Hematopoietic multipotent progenitor cell treated with erythropoietin and hydrocortisone succinate and interleukin-3 and kit ligand, for 8 days (in vitro differentiated cells): ENCODE data around the gene PLXNA4.

Source experiments
- DNase-seq: peaks from one replicate; pipeline ENCODE4 v3.0.0-alpha.2; 2015

Gene PLXNA4

GRCh38 chr7:132527467-132528410, 48.5 kb downstream of the PLXNA4 start:
- DNase-seq, result no peak

- DNase-seq, result no peak
Measured at GRCh38 chr7:132526111-132526740, 50.0 kb downstream of the PLXNA4 start.

GRCh38 chr7:132521423-132521822, 54.8 kb downstream of the PLXNA4 start:
- DNase-seq, result no peak

DNA sequence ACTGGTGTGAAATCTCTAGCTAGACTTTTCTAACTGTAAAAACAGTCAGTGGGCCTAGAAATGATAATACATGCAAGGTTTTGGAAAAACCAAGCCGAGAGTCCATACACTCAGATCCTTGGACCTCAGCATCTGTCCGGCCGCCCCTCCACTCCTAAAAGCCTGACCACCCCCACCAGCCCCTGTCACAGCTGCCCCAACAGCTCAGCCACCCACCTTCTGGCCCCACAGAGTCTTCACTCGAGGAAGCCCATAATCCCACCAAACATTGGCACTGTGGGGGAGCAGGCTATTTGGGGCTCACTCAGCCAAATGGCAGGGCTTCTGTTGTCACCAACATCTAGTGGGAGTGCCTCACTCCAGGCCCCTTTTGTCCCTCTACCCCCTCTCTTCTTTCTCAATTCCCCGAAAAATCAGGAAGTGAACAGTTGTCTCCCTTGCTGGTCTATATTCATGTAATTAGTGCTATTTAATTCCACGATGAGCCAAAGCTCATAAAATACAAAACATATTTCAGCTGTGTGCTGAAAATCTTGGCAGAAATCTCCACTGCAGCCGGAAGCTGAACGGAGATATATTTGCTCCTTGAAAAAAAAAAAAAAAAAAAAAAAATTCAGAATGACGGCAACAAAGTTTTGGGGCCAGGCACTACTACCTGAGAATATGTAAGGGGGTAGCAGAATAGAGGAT, 55.5 kb downstream of the PLXNA4 start:
- no peak for DNase-seq

GRCh38 chr7:132519936-132520335, 56.3 kb downstream of the PLXNA4 start:
- DNase-seq, result no peak

DNA sequence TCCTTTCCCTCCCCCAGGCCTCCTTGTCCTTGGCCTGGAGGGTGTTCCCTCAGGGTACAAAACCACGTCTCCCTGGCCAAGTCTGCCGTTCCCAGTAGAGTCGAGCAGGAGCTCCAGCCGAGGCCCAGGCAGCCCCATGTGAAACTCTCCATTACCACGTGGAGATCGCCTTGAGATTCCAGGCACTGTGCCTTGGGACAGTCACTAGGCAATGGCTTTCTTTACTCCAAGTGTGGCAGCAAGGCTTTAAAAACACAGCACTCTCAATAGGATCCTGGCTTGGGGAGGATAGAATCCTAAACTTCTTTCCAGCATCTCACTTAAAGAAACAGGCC, 57.5 kb downstream of the PLXNA4 start:
- no peak for DNase-seq

GRCh38 chr7:132518102-132518838, 58.0 kb downstream of the PLXNA4 start:
- peak; percentile 29 for DNase-seq

GRCh38 chr7:132516042-132516840, 60.0 kb downstream of the PLXNA4 start:
- DNase-seq, result no peak

- DNase-seq, result no peak
Measured at GRCh38 chr7:132515181-132515580, 61.1 kb downstream of the PLXNA4 start.

- DNase-seq, result no peak
Measured at GRCh38 chr7:132514430-132514829, 61.8 kb downstream of the PLXNA4 start.

- DNase-seq, result no peak
Measured at GRCh38 chr7:132511921-132512320, 64.3 kb downstream of the PLXNA4 start.

DNA sequence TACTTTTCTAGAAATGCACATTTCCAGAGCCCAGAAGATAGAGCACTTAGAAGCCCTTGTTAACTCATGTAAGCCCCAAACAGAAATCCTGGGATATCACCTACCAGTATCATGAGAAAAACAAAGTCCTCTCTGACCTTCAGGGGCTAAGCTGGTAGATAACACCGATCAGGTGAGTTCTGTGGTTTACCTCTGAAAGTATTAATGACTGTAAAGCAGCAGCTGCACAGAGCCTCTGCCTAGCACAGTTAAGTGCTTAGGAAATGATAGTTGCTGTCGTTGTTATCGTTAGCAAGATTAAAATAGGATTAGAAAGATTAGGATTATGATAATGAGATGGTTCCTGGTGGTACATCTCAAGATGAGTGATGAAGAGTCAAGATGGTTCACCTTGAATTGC, 64.9 kb downstream of the PLXNA4 start:
- DNase-seq, result no peak

DNA sequence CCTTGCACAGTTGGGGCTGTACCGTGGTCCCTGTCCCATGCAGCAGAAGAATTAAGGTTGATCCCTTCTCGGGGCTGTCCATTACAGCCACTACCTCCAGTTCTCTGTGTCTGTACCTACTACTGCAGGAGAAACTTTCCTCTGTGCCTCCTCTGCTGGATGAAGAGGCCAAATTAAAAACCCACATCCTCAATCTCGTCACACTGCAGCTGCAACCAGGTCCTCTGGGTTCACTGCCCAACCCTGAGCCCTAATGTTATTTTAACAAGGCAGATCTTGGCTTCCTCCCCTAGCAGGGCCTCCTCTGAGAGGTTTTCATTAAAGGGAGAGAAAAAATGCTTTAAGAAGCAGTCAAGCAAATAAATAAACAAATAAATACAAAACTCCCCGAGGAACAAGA, 66.6 kb downstream of the PLXNA4 start:
- no peak for DNase-seq

DNA sequence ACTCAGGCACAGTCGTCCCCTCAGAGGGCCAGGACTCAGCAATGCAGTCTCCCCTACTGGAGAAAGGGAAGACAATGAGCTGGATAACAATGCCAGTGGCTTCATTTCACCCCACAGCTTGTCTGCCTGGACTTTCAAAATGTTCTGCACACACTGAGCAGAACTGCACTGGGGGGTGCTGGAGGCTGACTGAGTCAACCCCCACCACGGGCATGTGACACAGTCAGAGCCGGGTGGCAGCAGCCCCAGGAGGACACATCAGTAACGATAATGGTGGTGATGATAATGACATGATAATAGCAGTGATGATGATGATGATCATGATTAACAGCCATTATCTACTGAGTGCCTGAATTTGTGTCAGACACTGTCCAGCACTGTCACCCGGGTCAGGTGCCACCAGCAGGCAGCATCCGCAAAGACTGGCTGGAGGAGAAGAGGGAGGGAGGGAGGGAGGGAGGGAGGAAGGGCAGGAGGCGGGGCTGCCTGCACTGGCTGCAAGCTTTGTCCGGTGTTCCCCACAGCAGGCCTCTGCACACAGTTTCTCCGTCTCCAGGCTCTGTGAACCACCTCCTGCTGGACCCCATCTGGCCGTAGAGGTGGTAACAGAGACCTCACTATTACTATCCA, 67.4 kb downstream of the PLXNA4 start:
- DNase-seq, result no peak

DNA sequence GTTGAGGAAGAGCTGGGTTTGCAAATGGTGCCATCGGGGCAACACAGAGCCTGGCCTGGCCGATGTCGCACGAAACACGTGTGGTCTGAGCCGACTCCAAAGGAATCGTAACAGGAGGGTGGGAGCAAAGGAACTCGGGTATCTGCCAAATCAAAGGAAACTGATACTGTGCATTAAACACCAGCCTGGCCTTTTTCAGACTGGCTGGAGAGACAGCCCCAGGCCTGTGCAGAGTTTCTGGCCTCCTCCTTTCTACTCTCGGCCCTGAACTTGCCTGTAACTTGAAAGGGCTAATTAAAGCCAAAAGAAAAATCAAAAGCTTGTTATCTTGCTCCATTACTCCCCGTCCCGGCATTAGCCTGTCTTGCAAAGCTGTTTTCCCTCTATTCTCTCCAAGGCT, 71.4 kb downstream of the PLXNA4 start:
- no peak for DNase-seq

DNA sequence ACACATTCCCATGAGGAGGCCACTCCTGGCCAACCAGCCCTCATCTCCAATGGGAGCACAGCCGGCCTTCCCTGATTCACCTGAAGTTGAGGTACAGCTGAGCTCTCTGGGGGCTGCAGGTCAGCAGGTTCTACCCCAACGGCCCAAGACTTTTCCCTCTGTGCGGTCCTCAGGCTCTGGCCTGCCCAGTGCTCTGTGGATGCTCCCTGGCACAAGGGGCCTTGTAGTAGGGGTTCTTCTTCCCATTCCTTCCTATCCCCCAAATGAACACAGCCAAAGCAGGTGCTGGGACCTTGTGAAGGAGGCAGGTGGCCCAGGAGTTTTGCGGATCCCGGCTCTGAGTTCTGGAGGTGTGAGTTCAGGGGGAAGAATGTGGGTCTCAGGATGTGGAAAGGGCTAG, 72.2 kb downstream of the PLXNA4 start:
- DNase-seq, result no peak

GRCh38 chr7:132503415-132503814, 72.9 kb downstream of the PLXNA4 start:
- no peak for DNase-seq

GRCh38 chr7:132501956-132502355, 74.3 kb downstream of the PLXNA4 start:
- DNase-seq, result no peak

GRCh38 chr7:132500727-132501440, 75.4 kb downstream of the PLXNA4 start:
- peak; percentile 50 for DNase-seq

- no peak for DNase-seq
Measured at GRCh38 chr7:132499487-132499886, 76.8 kb downstream of the PLXNA4 start.

- no peak for DNase-seq
Measured at GRCh38 chr7:132499065-132499464, 77.2 kb downstream of the PLXNA4 start.
